ENCODE data around the gene APOBEC3F. TPM values are rescaled to one million over a fixed set of nuclear protein-coding genes. Genes with fewer than 3 reads are reported as not detected.
A peak's percentile ranks its signal among the peaks of the same experiment; 100 is the strongest.

Gene APOBEC3F
- total RNA-seq, 3 donors from 2014 or later (not counting 1 experiment from before 2014, with no cell fraction given): 30.1 to 54.4 (median 41.0) TPM

GRCh38 chr22:39098026-39098425 is 57.4 kb downstream of the APOBEC3F start:
- peaks cover 49 to 60% of the 10 kb centered on the region in 2 donors for H3K4me1 Mint-ChIP-seq
- peak overlapping the region; percentile 81 for H3K4me3 Mint-ChIP-seq
- Histone ChIP-seq H3K4me3 (ENCODE audit: low read length) (no peak overlapping the region), H3K27ac (ENCODE audit: low read length) (peak overlapping the region; percentile 94), H3K4me1 (ENCODE audit: control insufficient read depth, insufficient read depth, low read length) (peaks cover 78% of the 10 kb centered on the region), H3K36me3 (ENCODE audit: control insufficient read depth, insufficient read depth, low read length) (no peaks in the 10 kb centered on the region), H3K9me3 (ENCODE audit: control insufficient read depth, insufficient read depth, low read length) (no peaks in the 10 kb centered on the region), H3K27me3 (ENCODE audit: control insufficient read depth, insufficient read depth, low read length) (no peaks in the 10 kb centered on the region)
- DNase-seq (peak in 1 of 2 donors; percentile 50), ATAC-seq (peak in 1 of 3 donors; percentile 7)
- TF ChIP-seq, protein P1, sequence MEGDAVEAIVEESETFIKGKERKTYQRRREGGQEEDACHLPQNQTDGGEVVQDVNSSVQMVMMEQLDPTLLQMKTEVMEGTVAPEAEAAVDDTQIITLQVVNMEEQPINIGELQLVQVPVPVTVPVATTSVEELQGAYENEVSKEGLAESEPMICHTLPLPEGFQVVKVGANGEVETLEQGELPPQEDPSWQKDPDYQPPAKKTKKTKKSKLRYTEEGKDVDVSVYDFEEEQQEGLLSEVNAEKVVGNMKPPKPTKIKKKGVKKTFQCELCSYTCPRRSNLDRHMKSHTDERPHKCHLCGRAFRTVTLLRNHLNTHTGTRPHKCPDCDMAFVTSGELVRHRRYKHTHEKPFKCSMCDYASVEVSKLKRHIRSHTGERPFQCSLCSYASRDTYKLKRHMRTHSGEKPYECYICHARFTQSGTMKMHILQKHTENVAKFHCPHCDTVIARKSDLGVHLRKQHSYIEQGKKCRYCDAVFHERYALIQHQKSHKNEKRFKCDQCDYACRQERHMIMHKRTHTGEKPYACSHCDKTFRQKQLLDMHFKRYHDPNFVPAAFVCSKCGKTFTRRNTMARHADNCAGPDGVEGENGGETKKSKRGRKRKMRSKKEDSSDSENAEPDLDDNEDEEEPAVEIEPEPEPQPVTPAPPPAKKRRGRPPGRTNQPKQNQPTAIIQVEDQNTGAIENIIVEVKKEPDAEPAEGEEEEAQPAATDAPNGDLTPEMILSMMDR (IDR thresholded peaks at IDR 0.05): no peak
- 71% methylated on average over 5 of the region's 6 CpGs for WGBS (ENCODE audit: insufficient coverage)
- no peaks in the 10 kb centered on the region for H3K27me3 Mint-ChIP-seq (ENCODE audit: low read depth in 2 of 2)
- H3K36me3 Mint-ChIP-seq: no peaks in the 10 kb centered on the region
- intact Hi-C loops (cut with micrococcal nuclease): no loop called here
- H3K27ac Mint-ChIP-seq: peak overlapping the region; percentile 98 to 99
- H3K9me3 Mint-ChIP-seq: no peaks in the 10 kb centered on the region

GRCh38 chr22:39098576-39098975 is 57.9 kb downstream of the APOBEC3F start:
- Histone ChIP-seq H3K4me1 (ENCODE audit: control insufficient read depth, insufficient read depth, low read length) (peaks cover 73% of the 10 kb centered on the region), H3K9me3 (ENCODE audit: control insufficient read depth, insufficient read depth, low read length) (no peaks in the 10 kb centered on the region), H3K36me3 (ENCODE audit: control insufficient read depth, insufficient read depth, low read length) (no peaks in the 10 kb centered on the region), H3K27ac (ENCODE audit: low read length) (peak overlapping the region; percentile 94), H3K4me3 (ENCODE audit: low read length) (no peak overlapping the region), H3K27me3 (ENCODE audit: control insufficient read depth, insufficient read depth, low read length) (no peaks in the 10 kb centered on the region)
- intact Hi-C loops (cut with micrococcal nuclease): no loop called here
- TF ChIP-seq, protein P1 (IDR thresholded peaks at IDR 0.05): no peak
- H3K36me3 Mint-ChIP-seq: no peaks in the 10 kb centered on the region
- peak overlapping the region; percentile 56 for H3K4me3 Mint-ChIP-seq
- H3K27me3 Mint-ChIP-seq (ENCODE audit: low read depth in 2 of 2): no peaks in the 10 kb centered on the region
- DNase-seq (peak in 1 of 2 donors; percentile 33), ATAC-seq (no peak)
- H3K27ac Mint-ChIP-seq: peak overlapping the region; percentile 98 to 99
- peaks cover 53 to 61% of the 10 kb centered on the region in 2 donors for H3K4me1 Mint-ChIP-seq
- no peaks in the 10 kb centered on the region for H3K9me3 Mint-ChIP-seq
- WGBS (ENCODE audit: insufficient coverage): 79% methylated on average over 8 of the region's 8 CpGs

- TF ChIP-seq, protein P1 (IDR thresholded peaks at IDR 0.05): no peak
- Mint-ChIP-seq H3K36me3 (no peaks in the 10 kb centered on the region), H3K27me3 (ENCODE audit: low read depth in 2 of 2) (no peaks in the 10 kb centered on the region), H3K9me3 (no peaks in the 10 kb centered on the region), H3K27ac (peak overlapping the region in 1 of 2 donors; percentile 98), H3K4me3 (no peak overlapping the region), H3K4me1 (peaks cover 32 to 40% of the 10 kb centered on the region in 2 donors)
- intact Hi-C loops (cut with micrococcal nuclease): no loop called here
- peak in 1 of 2 donors; percentile 6 for DNase-seq
- H3K9me3 ChIP-seq (ENCODE audit: control insufficient read depth, insufficient read depth, low read length): no peaks in the 10 kb centered on the region
- H3K4me1 ChIP-seq (ENCODE audit: control insufficient read depth, insufficient read depth, low read length): peaks cover 46% of the 10 kb centered on the region
- H3K36me3 ChIP-seq (ENCODE audit: control insufficient read depth, insufficient read depth, low read length): no peaks in the 10 kb centered on the region
- over 99% methylated on average over 9 of the region's 13 CpGs for WGBS (ENCODE audit: insufficient coverage)
- ATAC-seq: no peak
- H3K4me3 ChIP-seq (ENCODE audit: low read length): no peak overlapping the region
- no peak overlapping the region for H3K27ac ChIP-seq (ENCODE audit: low read length)
- H3K27me3 ChIP-seq (ENCODE audit: control insufficient read depth, insufficient read depth, low read length): no peaks in the 10 kb centered on the region
Observed at GRCh38 chr22:39101226-39101625, 60.6 kb downstream of the APOBEC3F start.

DNA sequence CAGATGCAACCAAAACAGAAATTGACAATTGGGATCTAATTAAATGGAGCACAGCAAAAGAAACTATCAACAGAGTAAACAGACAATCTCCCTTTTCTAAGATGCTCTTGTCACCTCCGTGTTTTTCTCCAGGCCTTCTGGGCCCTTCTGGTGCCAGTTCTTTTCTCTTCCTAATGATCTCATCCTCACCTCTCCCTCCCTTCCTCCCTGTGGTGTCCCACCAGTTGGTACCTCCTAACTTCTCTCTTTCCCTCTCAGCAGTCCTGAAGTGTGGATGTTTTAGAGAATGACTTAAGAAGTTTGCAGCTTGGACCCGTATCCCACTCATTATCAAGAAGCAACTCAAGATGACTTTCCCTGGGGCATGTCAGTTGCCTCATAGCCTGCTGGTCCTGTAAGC is 62.8 kb downstream of the APOBEC3F start:
- H3K4me3 ChIP-seq (ENCODE audit: low read length): no peak overlapping the region
- peaks cover 24% of the 10 kb centered on the region for H3K4me1 ChIP-seq (ENCODE audit: control insufficient read depth, insufficient read depth, low read length)
- H3K36me3 Mint-ChIP-seq: no peaks in the 10 kb centered on the region
- no peak overlapping the region for H3K4me3 Mint-ChIP-seq
- H3K9me3 Mint-ChIP-seq: no peaks in the 10 kb centered on the region
- H3K9me3 ChIP-seq (ENCODE audit: control insufficient read depth, insufficient read depth, low read length): no peaks in the 10 kb centered on the region
- H3K27me3 Mint-ChIP-seq (ENCODE audit: low read depth in 2 of 2): no peaks in the 10 kb centered on the region
- TF ChIP-seq, protein P1 (IDR thresholded peaks at IDR 0.05): no peak
- H3K27ac ChIP-seq (ENCODE audit: low read length): no peak overlapping the region
- no peaks in the 10 kb centered on the region for H3K27me3 ChIP-seq (ENCODE audit: control insufficient read depth, insufficient read depth, low read length)
- peaks cover 18 to 19% of the 10 kb centered on the region in 2 donors for H3K4me1 Mint-ChIP-seq
- no peak overlapping the region for H3K27ac Mint-ChIP-seq
- ATAC-seq (no peak), DNase-seq (no peak)
- intact Hi-C loops (cut with micrococcal nuclease): no loop called here
- 89% methylated on average over 2 of the region's 2 CpGs for WGBS (ENCODE audit: insufficient coverage)
- no peaks in the 10 kb centered on the region for H3K36me3 ChIP-seq (ENCODE audit: control insufficient read depth, insufficient read depth, low read length)
